Measurements from ENCODE around the gene CEP135.

- TF ChIP-seq POLR2A (IDR thresholded peaks at IDR 0.05) (no peak), POLR2AphosphoS5 (IDR thresholded peaks at IDR 0.05) (no peak), EP300 (IDR thresholded peaks at IDR 0.05) (no peak)
- TF ChIP-seq, protein P1, sequence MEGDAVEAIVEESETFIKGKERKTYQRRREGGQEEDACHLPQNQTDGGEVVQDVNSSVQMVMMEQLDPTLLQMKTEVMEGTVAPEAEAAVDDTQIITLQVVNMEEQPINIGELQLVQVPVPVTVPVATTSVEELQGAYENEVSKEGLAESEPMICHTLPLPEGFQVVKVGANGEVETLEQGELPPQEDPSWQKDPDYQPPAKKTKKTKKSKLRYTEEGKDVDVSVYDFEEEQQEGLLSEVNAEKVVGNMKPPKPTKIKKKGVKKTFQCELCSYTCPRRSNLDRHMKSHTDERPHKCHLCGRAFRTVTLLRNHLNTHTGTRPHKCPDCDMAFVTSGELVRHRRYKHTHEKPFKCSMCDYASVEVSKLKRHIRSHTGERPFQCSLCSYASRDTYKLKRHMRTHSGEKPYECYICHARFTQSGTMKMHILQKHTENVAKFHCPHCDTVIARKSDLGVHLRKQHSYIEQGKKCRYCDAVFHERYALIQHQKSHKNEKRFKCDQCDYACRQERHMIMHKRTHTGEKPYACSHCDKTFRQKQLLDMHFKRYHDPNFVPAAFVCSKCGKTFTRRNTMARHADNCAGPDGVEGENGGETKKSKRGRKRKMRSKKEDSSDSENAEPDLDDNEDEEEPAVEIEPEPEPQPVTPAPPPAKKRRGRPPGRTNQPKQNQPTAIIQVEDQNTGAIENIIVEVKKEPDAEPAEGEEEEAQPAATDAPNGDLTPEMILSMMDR (IDR thresholded peaks at IDR 0.05): no peak
Observed at GRCh38 chr4:56078866-56079265, 130.1 kb downstream of the CEP135 start.

Measured in sigmoid colon (tissue), 4 donors.